WERI-Rb-1 (cell line): Measurements from ENCODE around the gene COL13A1.

Experiments used
- DNase-seq: peaks from one replicate; pipeline ENCODE4 v3.0.0-alpha.2; 2020
- H3K27ac ChIP-seq: fragments of 250-450 bp; sonication (Bioruptor Pico); 2 replicates; pipeline ENCODE4 v1.5.1; 2020; ENCODE audit warnings: mild to moderate bottlenecking, moderate library complexity
- H3K27me3 ChIP-seq: fragments of 250-450 bp; sonication (Bioruptor Pico); 2 replicates; pipeline ENCODE4 v1.5.1; 2021; ENCODE audit warnings: mild to moderate bottlenecking, low read depth, moderate library complexity; ENCODE audit not compliant: insufficient read depth, severe bottlenecking
- H3K36me3 ChIP-seq: fragments of 250-450 bp; sonication (Bioruptor Pico); 2 replicates; pipeline ENCODE4 v1.5.1; 2020; ENCODE audit warnings: mild to moderate bottlenecking, moderate library complexity
- H3K4me3 ChIP-seq: 2 replicates; pipeline ENCODE4 v1.5.1; 2011; ENCODE audit warnings: low read depth, mild to moderate bottlenecking, control low read depth, low read length
- H3K9me3 ChIP-seq: fragments of 250-450 bp; sonication (Bioruptor Pico); 2 replicates; pipeline ENCODE4 v1.5.1; 2021; ENCODE audit warnings: mild to moderate bottlenecking, moderate library complexity; ENCODE audit not compliant: severe bottlenecking
- CTCF ChIP-seq: IDR thresholded peaks from 2 replicates; pipeline ENCODE4 v1.5.1; 2011; ENCODE audit warnings: low read depth, mild to moderate bottlenecking, control low read depth, inconsistent platforms, low read length

Gene COL13A1

GRCh38 chr10:69904533-69904932 lies 102.8 kb downstream of the COL13A1 start:
- H3K27ac ChIP-seq = peak overlapping the region; percentile 54
- DNase-seq = peak; percentile 71
- H3K4me3 ChIP-seq = no peak overlapping the region
- H3K27me3 ChIP-seq = no peaks in the 10 kb centered on the region
- no peaks in the 10 kb centered on the region for H3K36me3 ChIP-seq
- peak; percentile 26; the same call in 1 of the 2 replicates for TF ChIP-seq CTCF
- H3K9me3 ChIP-seq = no peaks in the 10 kb centered on the region

- Histone ChIP-seq H3K4me3 (no peak overlapping the region), H3K9me3 (no peaks in the 10 kb centered on the region), H3K27ac (no peak overlapping the region), H3K27me3 (no peaks in the 10 kb centered on the region), H3K36me3 (no peaks in the 10 kb centered on the region)
- no peak for DNase-seq
- TF ChIP-seq CTCF = no peak
Measured at GRCh38 chr10:69906425-69906824, 104.7 kb downstream of the COL13A1 start.

DNA sequence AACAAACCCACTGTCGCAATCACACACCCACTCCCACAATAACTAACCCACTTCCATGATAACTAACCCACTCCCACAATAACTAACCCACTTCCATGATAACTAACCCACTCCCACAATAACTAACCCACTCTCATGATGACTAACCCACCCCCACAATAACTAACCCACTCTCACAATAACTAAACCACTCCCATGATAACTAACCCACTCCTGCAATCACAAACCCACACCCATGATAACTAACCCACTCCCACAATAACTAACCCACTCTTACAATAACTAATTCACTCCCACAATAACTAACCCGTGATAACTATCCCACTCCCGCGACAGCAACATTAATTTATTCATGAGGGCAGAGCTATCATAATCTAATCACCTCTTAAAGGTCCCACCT lies 105.8 kb downstream of the COL13A1 start:
- H3K36me3 ChIP-seq = no peaks in the 10 kb centered on the region
- DNase-seq = no peak
- H3K4me3 ChIP-seq = no peak overlapping the region
- TF ChIP-seq CTCF = no peak
- H3K27me3 ChIP-seq = no peaks in the 10 kb centered on the region
- no peak overlapping the region for H3K27ac ChIP-seq
- no peaks in the 10 kb centered on the region for H3K9me3 ChIP-seq

DNA sequence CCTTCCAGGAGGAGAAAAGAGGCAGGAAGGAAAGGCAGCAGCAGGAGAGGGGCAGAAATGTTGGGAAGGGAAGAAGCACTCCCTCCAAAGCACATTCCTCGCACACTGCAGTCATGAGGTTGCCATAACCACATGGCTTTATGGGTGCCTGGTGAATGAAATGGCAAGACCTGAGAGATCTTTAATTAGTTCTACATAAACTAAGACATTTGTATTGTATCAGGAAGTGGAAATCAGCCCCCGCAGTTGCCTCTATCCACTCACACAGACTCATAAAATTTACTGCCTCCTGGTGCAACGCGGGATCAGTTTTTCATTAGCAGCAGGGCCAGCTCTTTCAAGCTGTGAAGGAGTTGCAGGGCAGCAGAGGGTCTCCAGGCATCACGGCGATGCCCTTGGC lies 106.4 kb downstream of the COL13A1 start:
- TF ChIP-seq CTCF = no peak
- DNase-seq = no peak
- Histone ChIP-seq H3K4me3 (no peak overlapping the region), H3K9me3 (no peaks in the 10 kb centered on the region), H3K36me3 (no peaks in the 10 kb centered on the region), H3K27me3 (no peaks in the 10 kb centered on the region), H3K27ac (no peak overlapping the region)

- Histone ChIP-seq H3K9me3 (no peaks in the 10 kb centered on the region), H3K4me3 (no peak overlapping the region), H3K27me3 (no peaks in the 10 kb centered on the region), H3K36me3 (no peaks in the 10 kb centered on the region), H3K27ac (no peak overlapping the region)
- no peak for DNase-seq
- TF ChIP-seq CTCF = no peak
Measured at GRCh38 chr10:69910561-69910960, 108.9 kb downstream of the COL13A1 start.
